ENCODE data around the gene ACAD11. TPM values are rescaled to one million over a fixed set of nuclear protein-coding genes. Genes with fewer than 3 reads are reported as not detected.

Gene ACAD11
- total and polyA plus RNA-seq, 7 experiments from 2014 or later: 6.0 to 33.7 (median 25.6) TPM

DNA sequence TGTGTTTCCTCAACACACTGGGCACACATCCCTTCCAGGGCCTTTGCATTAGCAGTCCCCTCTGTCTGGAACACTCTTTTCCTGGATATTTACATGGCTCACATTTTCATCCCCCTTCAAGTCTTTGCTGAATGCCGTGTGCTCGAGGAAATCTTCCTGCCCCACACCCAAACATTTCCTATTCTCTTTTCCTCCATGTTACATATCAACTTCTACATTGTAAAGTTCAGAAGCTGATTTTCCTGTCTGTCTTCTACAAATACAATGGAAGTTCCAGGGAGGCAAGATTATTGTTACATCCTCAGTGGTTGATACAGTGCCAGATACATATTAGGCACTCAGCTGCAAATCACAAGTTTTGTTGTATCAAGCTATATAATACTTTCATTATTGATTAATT lies 4.1 kb downstream of the ACAD11 start:
- peaks cover 4 to 12% of the 10 kb centered on the region in 2 donors for H3K4me1 ChIP-seq (ENCODE audit: control insufficient read depth in 2 of 2, insufficient read depth in 2 of 2, low read length in 2 of 2)
- Mint-ChIP-seq H3K9me3 (no peaks in the 10 kb centered on the region), H3K36me3 (peaks cover 0 to 4% (median 0%) of the 10 kb centered on the region in 5 donors), H3K4me3 (no peak overlapping the region), H3K27ac (no peak overlapping the region), H3K4me1 (peaks cover 20 to 40% (median 32%) of the 10 kb centered on the region in 7 donors), H3K27me3 (no peaks in the 10 kb centered on the region)
- CTCF ChIA-PET: interaction anchor here (0.9 kb wide), 1 partner anchor 120 kb away, joined by 3 read pairs; no protein-coding TSS in a partner anchor
- H3K27ac ChIP-seq (ENCODE audit: low read depth, low read length): no peak overlapping the region
- H3K27me3 ChIP-seq (ENCODE audit: control insufficient read depth in 2 of 2, insufficient read depth in 2 of 2, low read length in 2 of 2): no peaks in the 10 kb centered on the region
- no peak for ATAC-seq
- POLR2A ChIA-PET: no interaction called here
- no peak overlapping the region for H3K4me3 ChIP-seq (ENCODE audit: low read length)
- no peaks in the 10 kb centered on the region for H3K9me3 ChIP-seq (ENCODE audit: control insufficient read depth in 2 of 3, low read length in 3 of 3)
- no peak for DNase-seq
- intact Hi-C loops (cut with micrococcal nuclease): loop anchor here (5.0 kb wide), 2 partner anchors 1152 to 1628 kb away; partner anchors contain the start of genes ASTE1 (in 1 of the 2), NEK11 (in 1 of the 2) and SRPRB (in 1 of the 2)
- H3K36me3 ChIP-seq (ENCODE audit: control insufficient read depth in 2 of 3, insufficient read depth in 3 of 3, low read length in 3 of 3): peaks cover 0 to 11% (median 0%) of the 10 kb centered on the region in 3 experiments

DNA sequence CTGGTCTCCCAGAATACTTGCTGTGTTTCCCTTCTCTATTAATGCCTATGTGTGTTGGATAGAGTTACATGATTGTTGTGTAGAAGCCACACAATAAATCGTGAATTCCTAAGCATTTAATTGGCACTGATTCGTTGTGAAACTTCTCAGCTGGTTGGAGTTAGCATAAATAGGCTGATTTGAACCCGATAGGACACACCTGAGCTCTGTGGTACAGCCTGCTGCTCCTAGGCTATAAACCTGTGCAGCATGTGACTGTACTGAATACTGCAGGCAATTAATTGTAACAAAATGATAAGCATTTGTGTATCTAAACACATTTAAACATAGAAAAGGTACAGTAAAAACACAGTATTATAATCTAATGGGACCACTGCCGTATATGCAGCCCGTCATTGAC lies 4.9 kb downstream of the ACAD11 start:
- H3K4me1 Mint-ChIP-seq: peaks cover 18 to 39% (median 32%) of the 10 kb centered on the region in 7 donors
- H3K27me3 Mint-ChIP-seq: no peaks in the 10 kb centered on the region
- H3K4me3 ChIP-seq (ENCODE audit: low read length): no peak overlapping the region
- H3K36me3 Mint-ChIP-seq: no peaks in the 10 kb centered on the region
- intact Hi-C loops (cut with micrococcal nuclease): loop anchor here (5.0 kb wide), 2 partner anchors 1153 to 1627 kb away; partner anchors contain the start of genes ASTE1 (in 1 of the 2), NEK11 (in 1 of the 2) and SRPRB (in 1 of the 2)
- H3K9me3 Mint-ChIP-seq: no peaks in the 10 kb centered on the region
- ChIA-PET POLR2A (no interaction called here), CTCF (no interaction called here)
- H3K36me3 ChIP-seq (ENCODE audit: control insufficient read depth in 2 of 3, insufficient read depth in 3 of 3, low read length in 3 of 3): peaks cover 0 to 3% (median 0%) of the 10 kb centered on the region in 3 experiments
- no peak overlapping the region for H3K27ac ChIP-seq (ENCODE audit: low read depth, low read length)
- no peak overlapping the region for H3K4me3 Mint-ChIP-seq
- H3K27ac Mint-ChIP-seq: no peak overlapping the region
- no peaks in the 10 kb centered on the region for H3K27me3 ChIP-seq (ENCODE audit: control insufficient read depth in 2 of 2, insufficient read depth in 2 of 2, low read length in 2 of 2)
- H3K9me3 ChIP-seq (ENCODE audit: control insufficient read depth in 2 of 3, low read length in 3 of 3): no peaks in the 10 kb centered on the region
- H3K4me1 ChIP-seq (ENCODE audit: control insufficient read depth in 2 of 2, insufficient read depth in 2 of 2, low read length in 2 of 2): peaks cover 4 to 12% of the 10 kb centered on the region in 2 donors
- no peak for DNase-seq
- no peak for ATAC-seq

DNA sequence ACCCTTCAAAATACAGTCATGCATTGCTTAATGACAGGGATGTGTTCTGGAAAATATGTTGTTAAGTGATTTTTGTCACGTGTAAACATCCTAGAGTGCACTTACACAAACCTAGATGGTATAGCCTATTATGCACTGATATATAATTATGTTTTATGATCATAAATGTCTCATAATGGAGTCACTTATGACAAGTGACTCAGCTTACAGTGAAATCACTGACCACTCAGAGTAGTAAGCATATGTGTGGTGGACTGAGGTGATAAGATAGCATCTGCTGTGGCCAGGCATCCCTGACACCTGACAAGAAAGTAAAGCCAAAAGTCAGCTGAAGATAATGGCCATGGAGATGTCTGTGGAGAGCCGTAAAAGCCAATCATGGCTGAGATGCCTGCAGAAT lies 5.4 kb downstream of the ACAD11 start:
- POLR2A ChIA-PET: no interaction called here
- no peak overlapping the region for H3K27ac Mint-ChIP-seq
- no peak overlapping the region for H3K4me3 Mint-ChIP-seq
- Histone ChIP-seq H3K4me3 (ENCODE audit: low read length) (no peak overlapping the region), H3K9me3 (ENCODE audit: control insufficient read depth in 2 of 3, low read length in 3 of 3) (no peaks in the 10 kb centered on the region), H3K4me1 (ENCODE audit: control insufficient read depth in 2 of 2, insufficient read depth in 2 of 2, low read length in 2 of 2) (peaks cover 4 to 12% of the 10 kb centered on the region in 2 donors), H3K27me3 (ENCODE audit: control insufficient read depth in 2 of 2, insufficient read depth in 2 of 2, low read length in 2 of 2) (no peaks in the 10 kb centered on the region), H3K36me3 (ENCODE audit: control insufficient read depth in 2 of 3, insufficient read depth in 3 of 3, low read length in 3 of 3) (no peaks in the 10 kb centered on the region), H3K27ac (ENCODE audit: low read depth, low read length) (no peak overlapping the region)
- CTCF ChIA-PET: no interaction called here
- peaks cover 18 to 37% (median 30%) of the 10 kb centered on the region in 7 donors for H3K4me1 Mint-ChIP-seq
- no peaks in the 10 kb centered on the region for H3K36me3 Mint-ChIP-seq
- H3K27me3 Mint-ChIP-seq: no peaks in the 10 kb centered on the region
- no peaks in the 10 kb centered on the region for H3K9me3 Mint-ChIP-seq
- no peak for DNase-seq
- intact Hi-C loops (cut with micrococcal nuclease): no loop called here
- no peak for ATAC-seq

DNA sequence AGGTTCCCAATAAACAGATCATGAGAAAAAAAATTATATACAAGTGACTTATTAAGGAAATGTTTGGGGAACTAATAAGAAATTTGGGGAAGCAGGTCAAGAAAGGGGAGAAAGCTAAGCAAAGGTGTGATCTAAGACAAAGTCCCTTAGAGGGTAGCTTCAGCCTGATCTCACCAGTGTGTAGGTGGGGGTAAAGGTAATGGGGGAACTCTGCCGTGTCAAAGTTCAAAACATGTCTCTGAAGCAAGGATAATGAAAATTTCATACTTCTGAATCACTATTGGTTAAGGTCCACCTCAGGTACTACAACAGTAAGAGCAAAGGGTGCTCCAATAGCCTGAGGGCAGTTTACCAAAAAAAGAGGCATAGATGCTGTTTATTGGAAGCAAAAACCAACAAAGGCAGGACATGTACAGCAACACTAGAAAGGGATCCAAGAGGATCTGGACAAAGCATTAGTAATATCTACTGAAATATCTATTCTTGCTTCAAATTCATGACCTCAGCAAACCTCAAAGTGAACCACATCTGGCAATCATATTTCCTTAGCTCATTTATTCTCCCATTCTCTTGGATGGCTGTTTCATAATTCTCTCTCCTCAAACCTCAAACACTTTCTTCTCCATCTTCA lies 6.9 kb downstream of the ACAD11 start:
- Mint-ChIP-seq H3K27ac (no peak overlapping the region), H3K4me3 (no peak overlapping the region), H3K27me3 (no peaks in the 10 kb centered on the region), H3K36me3 (no peaks in the 10 kb centered on the region), H3K9me3 (no peaks in the 10 kb centered on the region), H3K4me1 (peaks cover 11 to 29% (median 18%) of the 10 kb centered on the region in 7 donors)
- no peaks in the 10 kb centered on the region for H3K27me3 ChIP-seq (ENCODE audit: control insufficient read depth in 2 of 2, insufficient read depth in 2 of 2, low read length in 2 of 2)
- H3K4me1 ChIP-seq (ENCODE audit: control insufficient read depth in 2 of 2, insufficient read depth in 2 of 2, low read length in 2 of 2): peaks cover 0 to 4% of the 10 kb centered on the region in 2 donors
- POLR2A ChIA-PET: no interaction called here
- H3K36me3 ChIP-seq (ENCODE audit: control insufficient read depth in 2 of 3, insufficient read depth in 3 of 3, low read length in 3 of 3): no peaks in the 10 kb centered on the region
- no peak for DNase-seq
- ATAC-seq: no peak
- CTCF ChIA-PET: interaction anchor here (1.2 kb wide), 1 partner anchor 11 kb away, joined by 4 read pairs; no protein-coding TSS in a partner anchor
- H3K9me3 ChIP-seq (ENCODE audit: control insufficient read depth in 2 of 3, low read length in 3 of 3): no peaks in the 10 kb centered on the region
- H3K4me3 ChIP-seq (ENCODE audit: low read length): no peak overlapping the region
- intact Hi-C loops (cut with micrococcal nuclease): no loop called here
- H3K27ac ChIP-seq (ENCODE audit: low read depth, low read length): no peak overlapping the region

DNA sequence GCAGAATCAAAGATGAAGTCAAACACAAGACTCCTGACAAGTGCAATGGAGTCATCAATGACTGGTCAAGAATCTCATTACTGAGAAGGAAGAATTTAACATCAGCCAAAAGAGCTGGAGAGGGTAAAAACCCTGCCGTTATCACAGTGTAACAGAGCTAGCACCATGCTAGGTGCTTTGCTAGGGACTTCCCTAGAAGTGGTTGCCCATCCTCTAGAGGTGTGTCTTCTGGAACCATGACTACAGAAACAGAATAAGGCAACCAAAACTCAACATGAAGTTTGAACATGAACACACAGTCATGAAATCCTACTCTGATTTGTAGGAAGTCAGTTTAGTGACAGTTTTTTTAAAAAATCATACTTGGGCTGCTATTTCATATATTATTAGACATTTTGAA lies 9.5 kb downstream of the ACAD11 start:
- H3K4me3 Mint-ChIP-seq: no peak overlapping the region

DNA sequence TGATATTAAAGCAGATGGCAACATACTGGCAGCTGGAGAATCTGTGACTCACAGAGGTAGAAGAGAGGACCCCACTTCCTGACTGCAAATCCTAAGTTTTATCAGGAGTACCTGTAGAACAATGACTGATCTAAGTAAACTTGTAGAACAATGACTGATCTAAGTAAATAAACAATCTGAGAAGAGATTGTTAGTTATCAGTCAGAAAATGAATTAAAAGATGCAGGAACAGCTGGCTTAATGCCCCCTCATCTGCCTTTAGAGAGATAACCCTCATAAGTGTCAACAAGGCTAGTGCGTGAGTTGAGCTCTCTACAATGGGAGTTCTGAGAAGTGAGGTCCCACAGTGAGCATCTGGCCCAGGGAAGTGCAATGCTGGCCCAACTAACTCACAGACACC lies 14.6 kb downstream of the ACAD11 start:
- Mint-ChIP-seq H3K4me1 (peaks cover 0 to 15% (median 3%) of the 10 kb centered on the region in 7 donors), H3K36me3 (peaks cover 0 to 8% (median 4%) of the 10 kb centered on the region in 5 donors), H3K27ac (peak overlapping the region in 3 of 9 donors; percentile 15 to 48 (median 34)), H3K4me3 (no peak overlapping the region), H3K27me3 (no peaks in the 10 kb centered on the region), H3K9me3 (no peaks in the 10 kb centered on the region)
- Histone ChIP-seq H3K27ac (ENCODE audit: low read depth, low read length) (no peak overlapping the region), H3K4me3 (ENCODE audit: low read length) (no peak overlapping the region), H3K27me3 (ENCODE audit: control insufficient read depth in 2 of 2, insufficient read depth in 2 of 2, low read length in 2 of 2) (no peaks in the 10 kb centered on the region), H3K9me3 (ENCODE audit: control insufficient read depth in 2 of 3, low read length in 3 of 3) (no peaks in the 10 kb centered on the region), H3K4me1 (ENCODE audit: control insufficient read depth in 2 of 2, insufficient read depth in 2 of 2, low read length in 2 of 2) (no peaks in the 10 kb centered on the region), H3K36me3 (ENCODE audit: control insufficient read depth in 2 of 3, insufficient read depth in 3 of 3, low read length in 3 of 3) (peaks cover 0 to 6% (median 5%) of the 10 kb centered on the region in 3 experiments)
- intact Hi-C loops (cut with micrococcal nuclease): no loop called here
- no peak for DNase-seq
- ChIA-PET POLR2A (no interaction called here), CTCF (no interaction called here)
- ATAC-seq: no peak

More for the DNA sequence above, 9.5 kb downstream of the ACAD11 start:
- Histone ChIP-seq H3K4me3 (ENCODE audit: low read length) (no peak overlapping the region), H3K27me3 (ENCODE audit: control insufficient read depth in 2 of 2, insufficient read depth in 2 of 2, low read length in 2 of 2) (no peaks in the 10 kb centered on the region), H3K9me3 (ENCODE audit: control insufficient read depth in 2 of 3, low read length in 3 of 3) (no peaks in the 10 kb centered on the region), H3K27ac (ENCODE audit: low read depth, low read length) (no peak overlapping the region), H3K36me3 (ENCODE audit: control insufficient read depth in 2 of 3, insufficient read depth in 3 of 3, low read length in 3 of 3) (no peaks in the 10 kb centered on the region), H3K4me1 (ENCODE audit: control insufficient read depth in 2 of 2, insufficient read depth in 2 of 2, low read length in 2 of 2) (peaks cover 0 to 4% of the 10 kb centered on the region in 2 donors)
- peaks cover 2 to 19% (median 6%) of the 10 kb centered on the region in 7 donors for H3K4me1 Mint-ChIP-seq
- CTCF ChIA-PET: interaction anchor here (0.9 kb wide), 1 partner anchor 16 kb away, joined by 3 read pairs; no protein-coding TSS in a partner anchor
- H3K9me3 Mint-ChIP-seq: no peaks in the 10 kb centered on the region
- intact Hi-C loops (cut with micrococcal nuclease): no loop called here
- DNase-seq (no peak), ATAC-seq (no peak)
- no peak overlapping the region for H3K27ac Mint-ChIP-seq
- POLR2A ChIA-PET: no interaction called here
- H3K36me3 Mint-ChIP-seq: no peaks in the 10 kb centered on the region
- H3K27me3 Mint-ChIP-seq: no peaks in the 10 kb centered on the region
